ENCODE results near the gene ADGRD1.
A peak's percentile ranks its signal among the peaks of the same experiment; 100 is the strongest.

ADGRD1 gene

GRCh38 chr12:130949806-130950205, 3.9 kb upstream of the ADGRD1 start:
- H3K4me1 ChIP-seq, result peaks cover 0 to 23% (median 16%) of the 10 kb centered on the region in 4 donors
- no peak overlapping the region for H3K4me3 ChIP-seq
- H3K27me3 ChIP-seq, result no peaks in the 10 kb centered on the region
- intact Hi-C loops (cut with DNase I; ENCODE audit: low total_unique reads), result no loop called here
- no peak for TF ChIP-seq CTCF (IDR thresholded peaks at IDR 0.05)
- H3K9me3 ChIP-seq, result peaks cover 0 to 3% (median 0%) of the 10 kb centered on the region in 3 donors
- no peak overlapping the region for H3K27ac ChIP-seq
- H3K36me3 ChIP-seq, result no peaks in the 10 kb centered on the region
- no peak for DNase-seq

GRCh38 chr12:130951636-130952035, 2.1 kb upstream of the ADGRD1 start:
- no peak for TF ChIP-seq CTCF (IDR thresholded peaks at IDR 0.05)
- Histone ChIP-seq H3K27ac (no peak overlapping the region), H3K4me3 (no peak overlapping the region), H3K27me3 (no peaks in the 10 kb centered on the region), H3K9me3 (no peaks in the 10 kb centered on the region), H3K4me1 (peaks cover 0 to 16% (median 15%) of the 10 kb centered on the region in 4 donors), H3K36me3 (no peaks in the 10 kb centered on the region)
- DNase-seq, result no peak
- intact Hi-C loops (cut with DNase I; ENCODE audit: low total_unique reads), result no loop called here

- Histone ChIP-seq H3K4me3 (no peak overlapping the region), H3K36me3 (no peaks in the 10 kb centered on the region), H3K27ac (peak overlapping the region in 1 of 2 donors; percentile 28), H3K9me3 (no peaks in the 10 kb centered on the region), H3K27me3 (no peaks in the 10 kb centered on the region), H3K4me1 (peaks cover 0 to 15% (median 11%) of the 10 kb centered on the region in 4 donors)
- no peak for TF ChIP-seq CTCF (IDR thresholded peaks at IDR 0.05)
- intact Hi-C loops (cut with DNase I; ENCODE audit: low total_unique reads), result no loop called here
- no peak for DNase-seq
These were observed 1.3 kb upstream of the ADGRD1 start for GRCh38 chr12:130952171-130952954.

DNA sequence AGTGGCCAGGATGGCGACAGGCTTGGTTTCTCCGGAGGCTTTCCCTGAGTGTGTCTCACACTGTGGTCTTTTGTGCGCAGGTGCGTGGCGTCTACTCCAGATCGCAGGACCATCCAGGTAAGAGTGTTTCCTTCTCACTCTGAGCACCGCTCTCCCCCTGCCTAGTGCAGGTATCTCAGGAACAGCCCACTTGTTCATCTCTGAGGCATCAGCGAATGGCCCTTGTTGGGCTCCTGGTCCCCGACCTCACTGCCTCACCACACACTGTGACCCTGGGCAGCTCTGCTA, 781 bp downstream of the ADGRD1 start:
- intact Hi-C loops (cut with DNase I; ENCODE audit: low total_unique reads), result no loop called here
- H3K27ac ChIP-seq, result peak overlapping the region; percentile 39 to 51
- no peak for DNase-seq
- no peak for TF ChIP-seq CTCF (IDR thresholded peaks at IDR 0.05)
- H3K36me3 ChIP-seq, result no peaks in the 10 kb centered on the region
- H3K9me3 ChIP-seq, result no peaks in the 10 kb centered on the region
- H3K4me1 ChIP-seq, result peaks cover 0 to 15% (median 11%) of the 10 kb centered on the region in 4 donors
- H3K27me3 ChIP-seq, result no peaks in the 10 kb centered on the region
- H3K4me3 ChIP-seq, result peak overlapping the region; percentile 45 to 54

DNA sequence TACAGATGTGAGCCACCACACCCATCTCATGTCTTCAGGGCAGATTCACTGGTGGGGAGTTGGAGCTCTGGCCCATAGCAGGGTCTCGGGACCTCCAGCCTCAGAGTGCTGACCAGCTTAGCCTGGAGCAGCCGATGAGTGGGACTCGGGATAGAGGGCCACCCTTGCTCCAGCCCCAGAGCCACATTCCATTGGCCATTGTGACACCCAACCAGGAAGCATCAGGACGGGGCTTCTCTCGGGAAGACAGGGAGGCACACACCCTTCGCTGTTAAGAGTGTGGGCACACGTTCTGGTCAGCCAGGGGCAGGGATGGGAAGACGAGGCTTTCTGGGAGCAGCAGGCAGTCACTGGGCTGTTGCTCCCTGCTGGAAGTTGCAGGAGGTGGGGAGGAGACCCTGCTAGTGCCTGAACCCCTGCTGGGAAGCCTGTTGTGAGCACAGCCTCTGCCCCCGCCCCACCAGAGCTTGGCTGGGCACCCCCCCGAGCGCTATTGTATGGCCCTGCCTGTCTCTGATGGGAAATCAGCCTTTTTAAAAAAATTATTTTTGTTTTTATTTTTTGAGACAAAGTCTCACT, 1.6 kb downstream of the ADGRD1 start:
- DNase-seq, result peak in 1 of 2 donors; percentile 55
- no peak for TF ChIP-seq CTCF (IDR thresholded peaks at IDR 0.05)
- H3K9me3 ChIP-seq, result no peaks in the 10 kb centered on the region
- no peaks in the 10 kb centered on the region for H3K36me3 ChIP-seq
- H3K27ac ChIP-seq, result peak overlapping the region in 1 of 2 donors; percentile 39
- H3K4me3 ChIP-seq, result peak overlapping the region; percentile 45 to 54
- H3K27me3 ChIP-seq, result no peaks in the 10 kb centered on the region
- intact Hi-C loops (cut with DNase I; ENCODE audit: low total_unique reads), result no loop called here
- peaks cover 0 to 15% (median 11%) of the 10 kb centered on the region in 4 donors for H3K4me1 ChIP-seq

All from tibial artery (tissue), 4 donors.